Measurements from ENCODE around the gene EIF2AK3.
"Not testable (repeated sequence)": the region's sequence is repeated elsewhere in the genome, so short reads cannot be mapped to it uniquely, and the experiment has no call there.

EIF2AK3 gene

DNA sequence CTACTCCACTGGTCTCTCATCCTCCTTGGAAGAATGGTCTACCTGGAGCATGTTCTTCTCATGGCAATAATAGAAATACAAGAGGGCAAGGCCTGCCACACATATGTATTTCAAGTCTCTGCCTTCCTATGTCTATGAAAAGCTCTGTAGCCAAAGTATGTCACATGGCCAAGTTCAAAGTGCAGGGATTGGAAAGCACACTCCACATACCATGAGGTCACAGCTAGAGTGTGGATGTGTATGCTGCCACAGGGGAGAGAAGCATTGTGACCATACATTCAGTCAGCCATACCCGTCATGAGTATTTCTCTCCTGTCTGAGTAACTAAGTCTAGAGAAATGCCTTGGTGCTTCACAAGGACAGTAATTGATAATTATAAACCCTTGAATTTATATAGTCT is 8.8 kb upstream of the EIF2AK3 start:
- no peak for DNase-seq (ENCODE audit: low spot score)

DNA sequence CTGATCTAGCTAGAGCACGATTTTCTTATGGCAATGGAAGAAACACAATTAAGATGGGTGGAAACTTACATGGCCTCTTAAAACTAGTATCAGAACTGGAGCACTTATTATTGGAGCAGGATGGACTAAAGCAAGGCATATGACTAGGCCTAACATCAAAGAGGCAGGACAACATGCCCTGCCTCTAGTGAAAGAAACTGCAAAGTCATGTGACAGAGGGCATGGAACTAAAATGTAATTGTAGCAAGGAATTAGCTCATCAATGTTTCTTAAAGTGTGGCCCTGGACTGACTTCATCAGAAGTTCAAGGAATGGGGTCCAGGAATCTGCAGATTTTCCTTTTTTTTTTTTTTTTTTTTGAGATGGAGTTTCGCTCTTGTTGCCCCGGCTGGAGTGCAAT is 5.3 kb upstream of the EIF2AK3 start:
- DNase-seq (ENCODE audit: low spot score), result no peak

DNA sequence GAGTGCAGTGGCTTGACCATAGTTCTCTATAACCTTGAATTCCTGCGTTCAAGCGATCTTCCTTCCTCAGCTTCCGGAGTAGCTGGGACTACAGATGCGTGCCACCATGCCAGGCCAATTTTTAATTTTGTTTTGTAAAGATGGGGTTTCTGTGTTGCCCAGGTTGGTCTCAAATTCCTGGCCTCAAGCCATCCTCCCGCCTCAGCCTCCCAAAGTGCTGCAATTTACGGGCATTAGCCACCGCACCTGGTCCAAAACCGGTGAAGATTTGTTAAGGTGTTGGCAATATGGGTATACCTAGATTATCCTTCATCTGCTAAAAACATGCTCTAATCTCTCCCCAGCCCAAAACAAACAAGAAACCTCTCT is 1.3 kb upstream of the EIF2AK3 start:
- no peak for DNase-seq (ENCODE audit: low spot score)

DNA sequence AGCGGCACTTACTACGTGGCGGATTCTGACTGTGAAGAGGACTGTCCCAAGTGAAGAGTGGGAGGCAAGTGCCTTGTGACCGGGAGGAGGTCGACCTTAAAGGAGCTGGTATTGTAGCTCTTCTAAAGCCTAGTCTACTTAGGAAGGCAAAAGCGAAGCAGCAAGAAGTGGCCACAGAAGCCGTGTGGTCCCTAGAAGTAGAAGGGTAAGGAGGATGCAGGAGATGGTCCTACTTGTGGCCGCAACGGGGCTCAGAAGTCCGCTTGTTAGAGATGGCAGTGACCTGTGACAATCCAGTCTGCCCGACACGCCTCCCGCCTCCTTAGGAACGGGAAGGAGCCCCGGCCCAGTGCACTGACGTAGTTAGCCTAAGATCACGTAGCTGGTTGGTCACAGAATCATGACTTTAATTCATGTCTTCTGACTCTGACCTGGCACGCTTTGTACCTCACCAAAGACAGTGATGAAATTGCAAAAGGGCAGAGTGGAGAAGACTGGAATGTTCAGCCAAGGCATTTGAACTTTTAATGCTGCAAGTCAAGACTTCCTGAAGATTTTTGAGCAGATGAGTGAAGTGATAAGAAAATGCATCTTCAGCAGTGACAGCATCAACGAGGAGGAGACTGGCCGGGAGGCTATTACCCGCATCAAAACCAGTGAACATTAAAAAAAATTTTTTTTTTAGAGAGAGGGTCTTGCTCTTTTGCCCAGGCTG is 749 bp upstream of the EIF2AK3 start:
- DNase-seq (ENCODE audit: low spot score), result peak; percentile 96

DNA sequence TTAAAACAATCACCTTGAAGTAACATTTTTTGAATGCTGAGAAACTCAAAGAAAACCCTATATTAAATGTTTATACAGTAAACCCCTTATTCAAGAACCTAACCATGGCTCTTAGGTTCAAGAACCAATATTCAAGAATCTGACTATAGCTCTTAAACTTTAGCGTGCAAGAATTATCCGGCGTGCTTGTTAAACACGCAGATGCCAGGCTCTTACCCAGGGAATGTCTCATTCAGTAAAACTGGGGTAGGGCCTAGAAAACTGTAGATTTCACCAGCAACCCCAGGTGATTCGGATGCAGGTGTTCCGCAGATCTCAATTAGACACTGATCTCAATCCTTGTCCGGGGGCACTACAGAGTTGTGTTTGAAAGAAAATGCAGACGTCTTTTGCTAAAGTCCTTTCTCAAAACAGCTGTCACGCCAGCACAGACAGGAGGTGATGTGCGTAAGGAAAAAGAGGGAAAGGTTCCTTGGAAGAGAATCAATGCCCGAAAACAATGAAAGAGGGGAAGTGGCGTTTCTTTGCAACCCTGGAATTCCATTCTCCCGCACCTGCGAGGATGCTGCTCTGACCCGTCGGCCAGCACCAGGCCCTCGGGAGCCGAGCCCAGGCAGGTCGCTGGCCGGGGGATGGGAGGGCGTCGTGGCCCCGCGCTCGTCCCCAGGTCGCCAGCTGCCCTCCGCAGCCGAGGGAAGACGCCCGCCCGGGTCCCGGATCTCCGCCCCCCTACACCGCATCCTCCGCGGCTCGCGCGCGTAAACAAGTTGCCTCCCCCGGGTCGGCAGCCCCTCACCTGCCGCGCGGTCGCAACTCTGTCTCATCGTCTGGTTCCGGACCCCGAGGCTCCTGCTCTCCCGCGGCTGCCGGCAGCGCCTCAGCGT is 851 bp downstream of the EIF2AK3 start:
- peak; percentile 33 for DNase-seq (ENCODE audit: low spot score)

DNA sequence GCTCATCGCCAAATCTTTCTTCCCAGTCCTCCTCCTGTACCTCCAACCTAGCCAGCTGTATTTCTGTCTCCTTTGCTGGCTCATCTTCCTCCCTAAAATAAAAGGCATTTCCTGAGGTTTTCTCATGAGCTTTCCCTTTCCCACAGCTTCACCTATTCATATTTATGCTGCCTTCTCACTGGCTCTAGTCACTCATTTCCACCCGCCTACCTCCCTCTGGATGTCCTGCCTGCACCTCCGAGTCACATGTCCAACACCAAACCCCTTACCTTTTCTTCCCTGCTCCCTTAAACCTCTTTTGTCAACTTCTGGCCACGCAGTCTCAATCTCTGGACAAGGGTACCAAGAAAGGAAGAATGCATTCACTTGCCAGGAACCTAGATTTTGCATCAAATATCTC is 2.8 kb downstream of the EIF2AK3 start:
- DNase-seq (ENCODE audit: low spot score), result peak; percentile 30

DNA sequence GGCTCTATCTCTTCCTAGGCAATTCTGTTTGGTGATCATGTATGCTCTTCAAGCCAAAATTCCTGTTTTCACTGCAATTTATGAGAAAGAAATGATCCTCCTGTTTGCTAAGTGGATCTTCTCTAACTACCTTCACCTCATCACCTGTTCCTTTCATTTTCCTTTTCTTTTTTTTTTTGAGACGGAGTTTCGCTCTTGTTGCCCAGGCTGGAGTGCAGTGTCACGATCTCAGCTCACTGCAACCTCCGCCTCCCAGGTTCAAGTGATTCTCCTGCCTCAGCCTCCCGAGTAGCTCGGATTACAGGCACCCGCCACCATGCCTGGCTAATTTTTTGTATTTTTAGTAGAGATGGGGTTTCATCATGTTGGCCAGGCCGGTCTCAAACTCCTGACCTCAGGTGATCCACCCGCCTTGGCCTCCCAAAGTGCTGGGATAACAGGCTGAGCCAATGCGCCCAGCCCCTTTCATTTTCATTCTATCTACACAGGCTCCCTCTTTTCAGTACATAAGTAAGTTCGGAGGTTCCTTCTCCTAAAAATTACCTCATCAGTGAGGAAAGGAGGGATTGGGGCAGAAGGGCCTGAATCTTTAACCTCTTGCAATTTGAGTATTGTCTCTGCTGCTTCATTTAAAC is 3.3 kb downstream of the EIF2AK3 start:
- not testable (repeated sequence) for DNase-seq (ENCODE audit: low spot score)

DNA sequence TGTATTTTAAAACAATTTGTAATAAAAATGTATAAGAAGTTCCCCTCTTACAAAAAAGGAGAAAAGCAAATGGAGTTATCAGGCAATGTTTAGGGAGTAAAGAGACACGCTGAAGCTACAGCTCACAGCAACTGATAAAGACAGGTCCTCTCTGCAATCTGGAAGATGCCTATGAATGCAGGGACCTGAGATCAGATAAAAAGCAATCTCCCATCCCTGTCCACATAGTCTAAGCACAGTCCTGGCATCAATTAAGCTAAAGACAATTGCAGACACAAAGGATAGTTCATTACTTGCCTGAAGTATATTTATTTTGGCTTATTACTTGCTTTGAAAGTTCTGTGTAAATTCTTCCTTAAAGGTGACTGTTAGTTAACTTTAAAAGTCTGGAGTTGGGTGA is 5.0 kb downstream of the EIF2AK3 start:
- no peak for DNase-seq (ENCODE audit: low spot score)

DNA sequence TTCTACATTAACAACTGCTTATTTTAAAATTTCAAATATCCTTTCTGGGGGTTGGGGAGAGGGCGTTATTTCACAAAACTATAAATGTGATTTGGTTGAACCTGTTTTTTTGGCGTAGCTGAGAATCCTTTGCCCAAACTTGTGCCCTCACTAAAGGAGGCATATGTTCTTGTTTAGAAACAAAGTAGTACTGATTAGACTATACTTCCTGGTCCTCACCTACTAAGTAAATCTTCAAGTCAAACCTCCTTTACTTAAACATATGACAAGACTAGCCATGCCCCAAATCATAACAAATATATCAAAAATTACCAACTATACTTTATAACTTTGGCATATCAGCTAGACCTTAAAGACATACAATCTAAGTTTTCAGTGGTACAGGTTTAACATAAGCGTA is 5.8 kb downstream of the EIF2AK3 start:
- DNase-seq (ENCODE audit: low spot score), result no peak

DNA sequence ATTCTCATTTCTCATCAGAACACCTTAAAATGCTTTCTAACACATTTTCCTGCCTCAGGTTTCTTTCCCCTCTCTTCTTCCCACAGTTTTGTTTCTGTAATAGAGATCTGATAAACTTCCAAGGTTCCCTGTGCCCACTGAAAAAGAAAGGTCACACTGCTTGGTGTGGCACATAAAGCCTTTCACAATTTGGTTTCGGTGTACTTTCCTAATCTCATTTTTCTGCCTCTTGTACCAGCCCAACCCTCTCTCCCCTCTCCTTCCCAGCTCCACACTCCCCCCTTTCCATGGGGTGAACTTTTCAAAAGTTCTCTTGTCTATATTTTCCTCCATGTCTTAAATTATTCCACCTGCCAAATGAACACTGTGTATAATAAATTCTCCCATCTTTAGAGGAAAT is 7.2 kb downstream of the EIF2AK3 start:
- no peak for DNase-seq (ENCODE audit: low spot score)

DNA sequence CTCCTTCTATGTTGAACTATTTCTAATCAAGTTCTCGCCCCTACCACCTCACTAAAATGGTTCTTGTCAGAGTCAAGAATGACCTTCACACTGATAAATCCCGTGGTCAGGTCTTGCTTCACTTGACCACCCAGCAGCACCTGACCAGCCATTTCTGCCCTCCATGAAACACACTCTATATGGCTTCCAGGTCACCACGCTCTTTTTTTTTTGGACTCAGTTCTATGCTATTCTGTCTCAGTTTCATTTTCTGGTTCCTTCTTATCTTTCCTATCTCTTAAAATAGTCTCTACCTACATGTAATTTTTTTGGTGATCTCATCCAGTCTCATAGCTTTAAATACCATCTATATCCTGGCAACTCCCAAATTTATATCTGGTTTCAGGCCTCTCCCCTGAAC is 11.4 kb downstream of the EIF2AK3 start:
- no peak for DNase-seq (ENCODE audit: low spot score)

DNA sequence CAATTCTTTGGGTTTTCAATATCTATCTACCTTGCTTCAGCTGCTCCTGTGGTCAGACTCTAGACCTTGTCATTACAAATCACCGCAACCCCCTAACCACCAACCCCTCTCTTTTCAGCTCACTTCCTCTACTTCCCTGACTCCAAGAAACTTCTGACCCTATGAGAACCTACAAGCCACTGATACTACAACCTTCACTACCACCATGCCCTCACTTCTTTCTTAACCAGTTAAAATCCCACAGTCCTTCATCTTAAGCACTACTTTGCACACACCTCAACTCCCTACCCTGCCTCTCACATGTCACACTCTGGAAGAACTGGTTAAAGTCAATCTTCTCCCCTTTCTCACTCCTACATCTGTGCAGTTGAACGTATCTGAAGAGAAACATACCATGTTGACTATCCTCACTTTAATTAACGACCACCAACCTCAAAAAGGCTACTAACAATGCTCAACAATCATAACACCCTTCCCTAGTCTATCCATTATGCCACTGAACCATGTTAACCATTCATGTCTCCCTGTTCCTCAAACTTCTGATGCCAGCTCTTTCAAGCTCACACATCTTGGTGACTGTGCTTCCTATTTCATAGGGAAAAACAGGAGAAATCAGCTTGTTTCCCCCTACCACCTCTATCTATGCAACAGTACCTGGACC is 12.6 kb downstream of the EIF2AK3 start:
- no peak for DNase-seq (ENCODE audit: low spot score)

DNA sequence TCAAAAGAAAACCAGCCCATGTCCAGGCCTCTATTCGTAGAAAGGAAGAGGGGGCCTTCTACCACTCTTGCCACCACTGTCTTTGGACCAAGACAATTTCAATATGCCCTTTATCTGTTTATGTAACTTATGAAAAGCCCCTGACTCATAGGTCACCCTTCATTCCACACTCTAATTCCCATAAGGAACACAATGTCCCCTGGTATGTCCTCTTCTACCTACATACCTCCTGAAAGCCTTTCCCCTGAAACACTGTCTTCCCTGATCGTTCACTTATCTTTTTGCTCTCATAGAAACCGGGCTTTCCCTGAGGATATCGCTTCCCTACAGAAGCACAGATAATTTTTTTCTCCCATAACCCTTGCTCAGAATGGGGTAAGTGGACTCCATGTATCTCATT is 13.3 kb downstream of the EIF2AK3 start:
- DNase-seq (ENCODE audit: low spot score), result no peak

DNA sequence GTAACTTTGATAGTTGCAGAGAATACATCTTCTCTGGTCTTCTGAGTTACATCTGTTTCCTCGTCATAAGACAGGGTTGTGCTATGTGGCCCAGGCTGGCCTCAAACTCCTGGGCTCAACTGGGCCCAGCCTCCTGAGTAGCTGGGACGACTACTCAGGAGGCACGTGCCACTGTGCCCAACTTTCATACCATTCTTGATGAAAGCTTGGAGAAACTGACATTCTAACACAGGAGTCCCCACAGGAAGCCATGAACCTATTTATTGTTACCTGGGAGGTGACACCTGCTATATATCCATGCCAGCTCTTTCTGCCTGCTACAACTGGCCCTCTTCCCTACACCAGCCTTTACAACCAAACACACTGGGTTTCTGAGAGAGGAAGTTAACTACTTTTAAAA is 19.1 kb downstream of the EIF2AK3 start:
- DNase-seq (ENCODE audit: low spot score), result no peak

DNA sequence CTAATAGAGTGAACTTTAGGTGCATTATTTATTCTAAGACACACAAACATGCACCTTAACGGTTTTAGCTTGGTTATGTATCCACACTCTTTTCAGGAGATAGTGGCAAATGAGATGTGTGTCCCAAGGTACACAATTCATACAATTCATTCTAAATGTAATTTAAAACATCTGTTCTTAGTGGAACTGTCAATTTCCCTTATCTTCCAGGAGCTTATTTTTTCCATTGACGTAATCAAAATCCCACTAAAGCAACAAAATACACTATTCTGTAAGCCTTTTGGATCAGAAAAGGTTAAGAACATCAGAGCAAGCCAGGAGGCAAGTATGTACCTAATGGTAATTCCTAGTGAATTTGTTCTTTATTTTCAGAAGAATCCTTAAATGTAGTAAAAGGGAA is 19.8 kb downstream of the EIF2AK3 start:
- no peak for DNase-seq (ENCODE audit: low spot score)

DNA sequence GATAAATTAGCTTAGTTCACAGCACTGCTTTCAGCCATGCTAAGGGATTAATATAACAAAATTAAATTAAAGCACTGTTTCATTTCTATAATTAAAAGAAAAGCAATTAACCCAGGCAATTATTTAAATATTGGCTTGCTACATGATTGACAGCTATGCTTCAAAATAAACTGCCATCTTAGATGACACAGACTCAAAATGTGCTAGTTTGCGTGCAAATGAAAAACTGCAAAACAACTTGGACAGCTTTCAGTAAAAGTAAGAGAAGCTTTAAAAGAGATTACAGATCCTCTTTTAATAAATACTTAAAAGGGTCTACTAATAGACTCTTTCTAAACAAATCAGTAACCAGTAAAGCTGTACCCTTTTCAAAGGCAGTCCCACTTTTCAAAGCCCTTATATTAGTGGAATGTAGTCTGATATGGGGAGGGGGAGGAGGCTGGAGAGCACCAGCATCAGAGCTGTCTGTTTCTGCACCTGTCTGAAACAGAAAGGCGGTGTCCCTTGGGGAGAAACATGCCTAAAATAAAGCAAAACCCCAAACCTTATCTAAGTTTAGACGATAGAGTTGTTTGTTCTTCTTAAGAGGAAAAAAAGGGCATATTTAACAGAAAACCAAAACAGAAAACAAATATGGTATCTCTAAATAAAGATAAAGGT is 20.8 kb downstream of the EIF2AK3 start:
- no peak for DNase-seq (ENCODE audit: low spot score)

DNA sequence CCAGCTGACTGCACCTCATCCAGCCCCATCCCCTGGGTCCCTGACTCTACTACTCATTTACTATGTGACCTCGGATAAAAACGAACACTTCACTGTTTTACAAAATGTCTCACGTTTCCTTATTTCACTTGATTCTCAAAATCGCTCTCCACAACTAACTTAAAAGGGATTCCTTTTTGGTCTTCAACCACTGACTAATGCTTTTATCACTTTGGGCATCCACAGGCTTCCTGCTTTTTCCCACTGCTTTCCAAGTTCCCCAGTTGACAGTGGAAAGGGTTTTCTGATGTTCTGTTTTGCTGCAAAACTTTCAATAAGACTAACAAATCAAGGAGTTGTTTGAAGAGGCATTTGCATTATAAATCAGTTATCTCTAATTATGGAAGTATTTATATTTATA is 24.1 kb downstream of the EIF2AK3 start:
- peak; percentile 42 for DNase-seq (ENCODE audit: low spot score)

DNA sequence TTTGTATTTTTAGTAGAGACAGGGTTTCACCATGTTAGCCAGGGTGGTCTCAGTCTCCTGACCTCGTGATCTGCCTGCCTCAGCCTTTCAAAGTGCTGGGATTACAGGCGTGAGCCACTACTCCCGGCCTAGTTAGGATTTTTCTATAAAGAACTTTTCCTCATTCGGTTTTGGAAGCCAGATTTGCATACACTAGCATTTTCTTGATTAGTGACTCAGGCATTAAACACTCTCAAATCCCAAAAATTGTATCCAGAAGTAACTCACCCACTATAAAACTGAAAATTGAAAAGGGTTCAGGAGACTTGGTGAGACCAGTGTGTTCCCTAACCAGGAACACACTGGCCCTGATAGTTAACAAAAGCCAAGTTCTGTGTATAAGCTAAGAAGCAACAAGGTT is 25.2 kb downstream of the EIF2AK3 start:
- DNase-seq (ENCODE audit: low spot score), result no peak

DNA sequence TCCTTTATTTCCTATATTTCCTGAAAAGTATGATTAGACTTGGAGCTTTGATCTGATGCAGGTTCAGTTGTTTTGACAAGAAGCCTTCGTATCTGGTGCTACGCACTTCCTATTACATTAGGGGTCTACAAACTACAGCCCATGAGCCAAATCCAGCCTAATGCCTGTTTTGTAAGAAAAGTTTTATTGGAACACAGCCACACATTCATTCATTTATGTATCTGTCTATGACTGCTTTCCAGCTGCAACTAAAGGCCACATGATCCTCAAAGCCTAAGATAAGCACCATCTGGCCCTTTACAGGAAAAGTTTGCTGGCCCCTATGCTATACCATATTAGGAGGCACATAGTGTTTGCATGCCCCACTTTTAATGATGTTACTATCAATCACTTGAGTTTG is 26.0 kb downstream of the EIF2AK3 start:
- no peak for DNase-seq (ENCODE audit: low spot score)

DNA sequence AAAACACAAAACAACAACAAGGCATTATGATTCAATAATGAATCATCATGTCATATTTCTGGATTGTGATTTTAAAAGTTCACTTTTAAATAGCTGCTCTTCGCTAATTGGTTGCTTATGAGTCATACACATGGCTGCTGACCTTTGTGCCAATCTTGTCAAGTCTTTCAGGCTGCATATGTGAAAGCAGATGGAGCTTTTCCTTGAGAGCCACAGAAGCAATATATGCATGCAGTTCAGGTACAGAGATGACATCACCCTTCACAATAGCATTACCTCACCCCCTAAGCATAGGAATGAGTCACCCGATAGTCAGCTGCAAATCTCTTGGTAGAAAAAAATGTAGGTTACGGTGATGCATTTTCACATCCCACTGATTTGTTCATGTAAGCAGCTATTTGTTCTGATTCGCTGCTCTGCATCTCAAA is 27.2 kb downstream of the EIF2AK3 start:
- peak; percentile 100 for DNase-seq (ENCODE audit: low spot score)

DNA sequence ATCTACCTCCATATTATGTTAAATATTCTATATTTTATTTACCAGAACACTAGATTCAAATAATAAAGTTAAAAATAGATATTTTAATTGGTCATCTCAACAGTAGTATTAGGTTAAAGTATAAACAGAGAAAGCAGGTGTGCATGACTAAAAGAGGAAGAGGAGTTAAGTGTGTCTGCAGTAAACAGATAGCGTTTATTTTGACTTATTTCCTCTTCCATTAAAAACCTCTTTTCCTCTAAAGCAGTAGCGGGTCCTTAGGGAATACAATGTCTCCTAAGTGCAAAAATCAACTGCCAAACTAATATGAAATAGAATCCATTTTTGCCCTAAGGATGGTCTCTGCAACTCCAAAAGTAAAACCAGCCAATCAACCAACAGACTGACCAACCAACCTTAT is 27.7 kb downstream of the EIF2AK3 start:
- DNase-seq (ENCODE audit: low spot score), result no peak

DNA sequence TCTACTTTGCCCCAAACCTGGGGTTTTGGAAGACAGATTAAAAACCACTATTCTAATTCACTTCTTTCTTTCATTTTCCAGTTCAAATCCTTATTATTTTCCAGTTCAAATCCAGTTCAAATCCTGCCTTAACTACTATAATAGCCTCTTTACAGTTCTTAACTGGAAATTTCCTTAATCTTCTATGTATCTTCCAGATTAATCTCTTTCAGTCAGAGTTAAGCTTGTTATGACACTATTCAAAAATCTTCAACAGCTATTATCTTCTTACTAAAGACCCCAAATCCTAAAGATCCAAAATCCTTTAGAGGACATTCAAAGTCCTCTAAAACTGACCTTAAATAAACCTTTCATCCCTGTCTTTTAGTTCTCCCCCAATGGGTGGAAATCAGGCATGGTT is 30.1 kb downstream of the EIF2AK3 start:
- DNase-seq (ENCODE audit: low spot score), result no peak
